ENCODE data around the gene RHBDD1.

Gene RHBDD1

GRCh38 chr2:226969417-226970080 lies 133.7 kb downstream of the RHBDD1 start:
- DNase-seq (ENCODE audit: insufficient read length, low spot score) = no peak
- TF ChIP-seq, protein P1, sequence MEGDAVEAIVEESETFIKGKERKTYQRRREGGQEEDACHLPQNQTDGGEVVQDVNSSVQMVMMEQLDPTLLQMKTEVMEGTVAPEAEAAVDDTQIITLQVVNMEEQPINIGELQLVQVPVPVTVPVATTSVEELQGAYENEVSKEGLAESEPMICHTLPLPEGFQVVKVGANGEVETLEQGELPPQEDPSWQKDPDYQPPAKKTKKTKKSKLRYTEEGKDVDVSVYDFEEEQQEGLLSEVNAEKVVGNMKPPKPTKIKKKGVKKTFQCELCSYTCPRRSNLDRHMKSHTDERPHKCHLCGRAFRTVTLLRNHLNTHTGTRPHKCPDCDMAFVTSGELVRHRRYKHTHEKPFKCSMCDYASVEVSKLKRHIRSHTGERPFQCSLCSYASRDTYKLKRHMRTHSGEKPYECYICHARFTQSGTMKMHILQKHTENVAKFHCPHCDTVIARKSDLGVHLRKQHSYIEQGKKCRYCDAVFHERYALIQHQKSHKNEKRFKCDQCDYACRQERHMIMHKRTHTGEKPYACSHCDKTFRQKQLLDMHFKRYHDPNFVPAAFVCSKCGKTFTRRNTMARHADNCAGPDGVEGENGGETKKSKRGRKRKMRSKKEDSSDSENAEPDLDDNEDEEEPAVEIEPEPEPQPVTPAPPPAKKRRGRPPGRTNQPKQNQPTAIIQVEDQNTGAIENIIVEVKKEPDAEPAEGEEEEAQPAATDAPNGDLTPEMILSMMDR (IDR thresholded peaks at IDR 0.05; ENCODE audit: insufficient read depth, missing control alignments) = no peak
- FAIRE-seq = no peak

DNA sequence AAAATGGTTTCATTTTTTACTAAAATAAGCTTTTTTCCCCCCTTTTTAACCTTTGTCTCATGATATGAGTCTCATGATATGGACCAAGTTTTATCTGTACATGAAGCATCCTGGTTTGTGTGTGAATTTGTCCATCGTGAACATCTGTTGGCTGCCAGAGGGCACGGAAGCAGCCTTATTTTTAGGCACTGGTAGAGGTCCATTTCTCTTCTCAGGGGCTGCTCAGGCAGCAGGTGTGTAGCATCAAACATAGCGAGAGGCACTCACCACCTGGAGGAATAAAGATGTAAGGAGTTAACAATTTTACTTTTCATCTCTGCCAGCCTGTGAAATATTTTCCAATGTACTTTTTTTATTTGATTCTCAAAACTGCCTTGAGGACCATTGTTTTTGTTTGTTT lies 134.5 kb downstream of the RHBDD1 start:
- FAIRE-seq (no peak), DNase-seq (ENCODE audit: insufficient read length, low spot score) (no peak)
- TF ChIP-seq, protein P1 (IDR thresholded peaks at IDR 0.05; ENCODE audit: insufficient read depth, missing control alignments) = no peak

DNA sequence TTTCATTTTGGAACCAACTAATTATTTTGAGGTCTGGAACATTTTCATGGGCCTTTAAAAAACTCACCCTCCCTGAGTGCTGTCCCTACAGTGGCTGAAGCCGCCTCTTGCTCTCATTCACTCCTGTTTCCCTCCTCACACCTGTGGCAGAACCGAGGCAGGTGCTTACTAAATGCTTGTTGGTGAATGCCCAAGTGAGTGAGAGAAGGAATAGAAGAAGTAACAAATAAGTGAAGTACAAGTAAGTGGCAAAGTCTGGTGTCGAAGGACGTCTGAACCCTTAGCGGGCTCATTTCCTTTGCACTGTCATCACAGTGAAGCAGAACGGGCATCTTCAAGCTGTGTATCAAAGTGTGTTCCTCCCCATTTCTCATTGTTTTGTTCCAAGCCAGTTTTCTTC lies 135.2 kb downstream of the RHBDD1 start:
- no peak for DNase-seq (ENCODE audit: insufficient read length, low spot score)
- TF ChIP-seq, protein P1 (IDR thresholded peaks at IDR 0.05; ENCODE audit: insufficient read depth, missing control alignments) = no peak
- FAIRE-seq = no peak

- DNase-seq (ENCODE audit: insufficient read length, low spot score) (no peak), FAIRE-seq (no peak)
- TF ChIP-seq, protein P1 (IDR thresholded peaks at IDR 0.05; ENCODE audit: insufficient read depth, missing control alignments) = no peak
Measured at GRCh38 chr2:226971770-226972169, 135.9 kb downstream of the RHBDD1 start.

DNA sequence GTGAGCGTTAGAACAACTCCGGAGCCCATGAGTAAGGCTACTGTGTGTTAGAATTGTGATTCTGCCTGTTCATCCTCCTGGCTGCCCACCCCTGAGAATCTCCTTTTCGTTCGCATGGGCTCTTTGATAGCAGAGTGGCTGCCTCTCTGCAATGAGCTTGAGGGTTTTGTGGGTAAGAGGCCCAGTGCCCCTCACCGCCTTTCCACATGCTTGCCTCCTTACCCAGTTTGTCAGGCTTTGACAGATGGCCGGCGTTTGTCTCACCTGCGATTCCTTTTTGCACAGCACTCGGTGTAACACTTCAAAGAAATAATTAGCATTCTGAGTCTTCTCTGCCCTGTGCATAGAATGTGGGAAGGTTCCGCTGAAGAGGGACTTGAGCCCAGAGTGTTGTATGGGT lies 138.0 kb downstream of the RHBDD1 start:
- DNase-seq (ENCODE audit: insufficient read length, low spot score) (no peak), FAIRE-seq (no peak)
- TF ChIP-seq, protein P1 (IDR thresholded peaks at IDR 0.05; ENCODE audit: insufficient read depth, missing control alignments) = no peak

DNA sequence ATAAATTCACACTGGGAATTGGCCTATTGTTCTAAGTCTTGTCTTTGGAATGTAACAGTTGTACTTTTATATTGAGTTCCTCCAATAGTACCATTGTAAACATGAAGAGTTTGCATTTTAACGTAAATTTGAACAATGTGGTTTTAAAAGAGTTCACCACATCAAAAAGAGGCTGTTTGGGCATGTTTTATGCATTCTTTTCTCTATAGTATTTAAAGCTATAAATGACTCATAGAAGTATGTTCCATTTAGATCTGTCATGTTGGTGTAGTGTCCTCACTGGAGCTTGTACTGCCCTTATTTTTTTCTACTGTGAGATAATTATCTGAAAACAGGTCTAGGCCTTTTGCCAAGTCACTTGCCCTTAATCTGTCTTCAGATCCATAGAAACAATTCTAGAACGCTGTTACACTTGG lies 141.9 kb downstream of the RHBDD1 start:
- DNase-seq (ENCODE audit: insufficient read length, low spot score) = no peak
- TF ChIP-seq, protein P1 (IDR thresholded peaks at IDR 0.05; ENCODE audit: insufficient read depth, missing control alignments) = no peak
- FAIRE-seq = no peak

DNA sequence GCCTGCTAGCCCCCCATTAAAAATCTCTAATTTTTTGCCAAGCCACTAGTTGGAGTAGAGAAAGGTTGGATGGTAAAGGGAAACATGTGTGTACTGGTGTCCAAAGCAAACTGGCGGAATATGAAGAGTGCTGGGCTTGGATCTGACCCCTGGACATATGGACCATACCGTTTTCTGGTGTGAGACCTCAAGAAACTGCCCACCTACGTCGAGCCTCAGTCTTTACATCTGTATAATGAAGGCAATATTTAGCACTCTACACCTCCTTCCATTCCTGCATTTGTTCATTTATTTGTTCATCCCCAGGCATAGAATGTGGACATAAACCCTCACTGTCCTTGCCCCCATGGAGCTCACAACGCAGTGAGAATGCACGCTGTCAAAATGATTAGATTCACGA lies 142.4 kb downstream of the RHBDD1 start:
- TF ChIP-seq, protein P1 (IDR thresholded peaks at IDR 0.05; ENCODE audit: insufficient read depth, missing control alignments) = no peak
- DNase-seq (ENCODE audit: insufficient read length, low spot score) = no peak
- FAIRE-seq = no peak
